HG02943 (cell line): Measurements from ENCODE around the gene ZNF544.
A peak's percentile ranks its signal among the peaks of the same experiment; 100 is the strongest.
"Not testable (repeated sequence)": the region's sequence is repeated elsewhere in the genome, so short reads cannot be mapped to it uniquely, and the experiment has no call there.

Experiments used
- ATAC-seq: cut with Tn5 transposase; IDR thresholded peaks from one replicate; pipeline ENCODE4 v1.9.1; 2021; ENCODE audit warnings: mild to moderate bottlenecking, low read depth, moderate library complexity; ENCODE audit not compliant: unreplicated experiment

ZNF544 gene

DNA sequence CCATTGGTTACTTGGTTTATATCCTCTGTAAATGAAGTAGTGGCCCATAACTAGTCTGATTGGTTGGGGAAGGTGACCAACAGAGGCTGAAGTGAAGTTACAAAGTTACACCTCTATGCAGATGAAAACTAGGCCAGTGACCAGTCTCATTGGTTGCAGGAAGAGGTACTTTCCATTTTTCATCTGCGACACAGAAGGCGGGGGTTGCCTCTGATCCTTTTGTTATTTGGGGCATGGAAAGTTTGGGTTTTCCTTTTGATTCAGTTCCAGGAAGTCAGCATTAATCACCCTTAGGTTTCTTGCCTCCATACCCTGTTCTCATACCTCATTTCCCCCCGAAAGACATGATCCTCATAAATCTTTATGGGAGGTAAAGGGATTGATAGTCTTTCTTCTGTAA lies 20.2 kb downstream of the ZNF544 start:
- ATAC-seq: no peak

DNA sequence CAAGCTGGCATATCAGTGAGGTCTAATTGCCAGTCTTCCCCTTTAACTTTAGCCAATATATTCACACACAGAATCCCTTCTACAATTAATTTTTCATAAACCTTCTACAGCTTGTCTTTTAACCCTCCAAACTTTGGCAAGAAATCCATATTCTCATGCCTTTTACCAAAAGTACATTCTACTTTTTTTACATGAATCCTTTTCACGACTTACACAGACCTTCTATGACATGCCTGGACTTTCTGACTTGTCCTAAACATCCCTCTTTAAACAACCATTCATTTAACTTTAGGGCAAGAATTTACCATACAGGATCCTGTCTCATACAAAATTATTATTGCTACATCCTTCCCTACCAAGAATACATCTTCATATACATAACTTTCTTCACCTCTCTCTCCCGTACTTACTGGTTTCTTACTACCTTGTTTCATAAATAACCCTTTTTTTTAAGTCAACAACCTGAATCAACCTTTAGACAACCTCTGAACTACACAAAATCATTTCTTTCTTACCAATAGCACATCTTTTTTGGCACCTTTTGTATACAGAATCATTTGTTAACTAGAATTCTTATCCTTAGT lies 23.5 kb downstream of the ZNF544 start:
- no peak for ATAC-seq

DNA sequence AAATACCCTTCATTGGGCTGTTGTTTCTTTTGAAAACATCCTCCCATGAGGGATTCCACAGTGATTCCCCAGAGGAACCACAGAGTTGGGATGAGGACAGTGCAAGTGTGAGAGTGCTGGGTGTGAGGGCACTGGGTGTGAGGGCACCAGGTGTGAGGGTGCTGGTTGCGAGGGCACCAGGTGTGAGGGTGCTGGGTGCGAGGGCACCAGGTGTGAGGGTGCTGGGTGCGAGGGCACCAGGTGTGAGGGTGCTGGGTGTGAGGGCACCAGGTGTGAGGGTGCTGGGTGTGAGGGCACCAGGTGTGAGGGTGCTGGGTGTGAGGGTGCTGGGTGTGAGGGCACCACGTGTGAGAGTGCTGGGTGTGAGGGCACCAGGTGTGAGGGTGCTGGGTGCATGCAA lies 29.5 kb downstream of the ZNF544 start:
- ATAC-seq: not testable (repeated sequence)

DNA sequence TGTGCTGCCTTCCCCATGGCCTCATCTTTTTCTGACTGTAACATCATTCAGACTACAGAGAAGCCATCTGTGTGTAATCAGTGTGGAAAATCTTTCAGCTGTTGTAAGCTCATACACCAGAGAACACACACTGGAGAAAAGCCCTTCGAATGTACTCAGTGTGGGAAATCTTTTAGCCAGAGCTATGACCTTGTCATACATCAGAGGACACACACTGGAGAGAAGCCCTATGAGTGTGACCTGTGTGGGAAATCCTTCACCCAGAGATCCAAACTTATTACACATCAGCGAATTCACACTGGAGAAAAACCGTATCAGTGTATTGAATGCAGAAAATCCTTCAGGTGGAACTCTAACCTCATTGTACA lies 32.9 kb downstream of the ZNF544 start:
- ATAC-seq: no peak

DNA sequence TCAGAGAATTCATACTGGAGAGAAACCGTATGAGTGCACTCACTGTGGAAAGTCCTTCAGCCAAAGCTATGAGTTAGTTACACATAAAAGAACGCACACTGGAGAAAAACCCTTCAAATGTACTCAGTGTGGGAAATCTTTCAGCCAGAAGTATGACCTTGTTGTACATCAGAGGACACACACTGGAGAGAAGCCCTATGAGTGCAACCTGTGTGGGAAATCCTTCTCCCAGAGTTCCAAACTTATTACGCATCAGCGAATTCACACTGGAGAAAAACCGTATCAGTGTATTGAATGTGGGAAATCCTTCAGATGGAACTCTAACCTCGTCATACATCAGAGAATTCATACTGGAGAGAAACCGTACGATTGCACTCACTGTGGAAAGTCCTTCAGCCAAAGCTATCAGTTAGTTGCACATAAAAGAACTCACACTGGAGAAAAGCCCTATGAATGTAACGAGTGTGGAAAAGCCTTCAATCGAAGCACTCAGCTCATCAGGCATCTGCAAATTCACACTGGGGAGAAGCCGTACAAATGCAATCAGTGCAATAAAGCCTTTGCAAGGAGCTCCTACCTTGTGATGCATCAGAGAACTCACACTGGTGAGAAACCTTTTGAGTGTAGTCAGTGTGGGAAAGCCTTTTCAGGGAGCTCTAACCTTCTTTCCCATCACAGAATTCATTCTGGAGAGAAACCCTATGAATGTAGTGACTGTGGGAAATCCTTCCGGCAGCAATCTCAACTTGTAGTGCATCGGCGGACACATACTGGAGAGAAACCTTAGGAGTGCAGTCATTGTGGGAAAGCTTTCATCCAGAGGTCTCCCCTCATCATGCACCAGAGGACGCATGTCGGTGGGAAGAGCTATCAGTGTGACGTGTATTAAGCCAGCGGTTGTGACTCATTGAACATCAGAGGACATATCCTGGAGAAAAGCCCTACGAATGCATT lies 33.5 kb downstream of the ZNF544 start:
- ATAC-seq: no peak

DNA sequence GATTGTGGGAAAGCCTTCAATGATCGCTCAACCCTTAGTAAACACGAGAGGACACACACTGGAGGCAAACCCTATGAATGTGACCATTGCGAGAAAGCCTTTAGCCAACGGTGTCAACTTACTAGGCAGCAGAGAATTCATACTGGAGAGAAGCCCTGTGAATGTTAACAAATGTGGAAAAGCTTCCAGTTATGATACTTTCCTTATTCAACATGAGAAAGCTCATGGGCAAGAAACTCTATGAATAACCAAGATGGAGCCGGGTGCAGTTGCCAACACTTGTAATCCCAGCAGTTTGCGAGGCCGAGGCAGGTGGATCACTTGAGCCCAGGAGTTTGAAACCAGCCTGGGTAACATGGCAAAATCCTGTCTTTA lies 34.2 kb downstream of the ZNF544 start:
- ATAC-seq: no peak

DNA sequence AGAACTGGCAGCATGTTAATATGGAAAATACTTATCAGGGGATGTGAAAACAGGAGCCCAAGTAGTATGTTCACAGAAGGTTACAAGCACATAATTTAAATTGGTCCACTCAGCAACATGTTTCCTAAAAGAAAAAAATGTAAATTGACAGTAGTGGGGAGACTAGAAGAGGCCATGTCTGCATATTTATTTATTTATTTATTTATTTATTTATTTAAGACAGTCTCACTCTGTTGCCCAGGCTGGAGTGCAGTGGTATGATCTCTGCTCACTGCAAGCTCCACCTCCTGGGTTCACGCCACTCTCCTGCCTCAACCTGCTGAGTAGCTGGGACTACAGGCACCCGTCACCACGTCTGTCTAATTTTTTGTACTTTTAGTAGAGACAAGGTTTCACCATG lies 36.4 kb downstream of the ZNF544 start:
- no peak for ATAC-seq

DNA sequence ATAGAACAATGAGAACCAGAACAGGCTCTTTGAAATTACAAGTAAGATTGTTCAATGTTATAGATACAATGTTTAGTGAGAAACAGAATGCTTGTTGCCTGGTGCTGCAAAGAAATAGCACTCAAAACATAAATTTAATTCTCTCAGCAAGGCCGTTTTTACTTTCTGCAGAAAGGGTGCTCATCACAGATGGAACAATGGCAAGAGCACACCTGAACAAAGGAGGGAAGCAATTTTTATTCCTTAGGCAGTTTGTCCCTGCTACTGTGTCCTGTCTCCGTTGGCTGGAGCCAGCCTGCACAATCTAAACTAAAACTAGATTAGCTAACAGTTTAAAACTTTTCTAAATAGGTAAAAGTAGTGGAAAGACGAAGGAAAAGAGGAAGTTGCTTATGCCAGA lies 39.6 kb downstream of the ZNF544 start:
- no peak for ATAC-seq

DNA sequence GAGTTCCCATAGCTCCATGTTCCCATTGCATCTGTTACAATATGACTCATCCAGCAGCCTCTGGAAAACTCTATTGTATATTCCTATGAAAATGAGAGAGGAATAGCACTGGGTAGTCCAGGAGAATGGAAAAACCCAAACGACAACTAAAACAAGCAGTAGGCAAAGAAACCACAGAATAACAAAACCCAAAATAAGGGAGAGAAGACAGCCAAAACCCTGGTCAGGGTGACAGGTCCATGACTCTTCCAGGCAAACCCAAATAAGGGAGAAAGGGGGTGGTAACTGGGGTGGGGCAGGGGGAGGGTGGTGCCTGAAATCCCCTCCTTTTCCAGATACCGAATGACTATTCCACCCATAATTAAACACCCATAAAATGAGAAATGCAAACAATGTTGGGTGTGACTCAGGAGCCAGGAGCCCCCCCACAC lies 46.1 kb downstream of the ZNF544 start:
- ATAC-seq: no peak

DNA sequence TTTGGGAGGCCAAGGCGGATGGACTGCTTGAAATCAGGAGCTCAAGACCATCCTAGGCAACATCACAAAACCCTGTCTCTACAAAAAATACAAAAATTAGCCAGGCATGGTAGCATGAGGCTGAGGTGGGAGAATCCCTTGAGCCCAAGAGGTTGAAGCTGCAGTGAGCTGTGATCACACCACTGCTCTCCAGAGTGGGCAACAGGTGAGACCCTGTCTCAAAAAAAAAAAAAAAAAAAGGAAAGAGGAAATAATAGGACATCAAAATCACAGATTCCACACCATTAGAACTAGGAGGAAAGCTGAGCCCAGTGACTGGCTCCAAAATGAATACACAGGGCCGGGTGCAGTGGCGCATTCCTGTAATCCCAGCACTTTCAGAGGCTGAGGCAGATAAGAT lies 46.9 kb downstream of the ZNF544 start:
- no peak for ATAC-seq

DNA sequence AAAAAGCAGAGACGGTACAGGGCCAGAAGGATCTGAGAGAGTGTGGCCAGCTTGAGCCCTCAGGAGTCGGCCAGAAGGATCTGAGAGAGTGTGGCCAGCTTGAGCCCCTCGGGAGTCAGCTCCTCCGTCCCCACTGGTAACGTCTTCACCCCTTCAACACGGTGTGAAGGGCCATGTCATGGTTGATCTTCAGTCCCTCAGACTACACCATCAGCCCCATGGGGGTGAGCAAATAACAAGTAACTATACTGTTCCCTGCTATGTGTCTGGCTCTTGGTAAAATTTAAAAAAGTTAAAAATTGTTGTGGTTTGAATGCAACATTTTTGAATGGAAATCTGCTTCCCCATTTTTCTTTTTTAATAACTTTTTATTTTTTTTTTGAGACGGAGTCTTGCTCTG lies 48.5 kb downstream of the ZNF544 start:
- ATAC-seq: no peak

DNA sequence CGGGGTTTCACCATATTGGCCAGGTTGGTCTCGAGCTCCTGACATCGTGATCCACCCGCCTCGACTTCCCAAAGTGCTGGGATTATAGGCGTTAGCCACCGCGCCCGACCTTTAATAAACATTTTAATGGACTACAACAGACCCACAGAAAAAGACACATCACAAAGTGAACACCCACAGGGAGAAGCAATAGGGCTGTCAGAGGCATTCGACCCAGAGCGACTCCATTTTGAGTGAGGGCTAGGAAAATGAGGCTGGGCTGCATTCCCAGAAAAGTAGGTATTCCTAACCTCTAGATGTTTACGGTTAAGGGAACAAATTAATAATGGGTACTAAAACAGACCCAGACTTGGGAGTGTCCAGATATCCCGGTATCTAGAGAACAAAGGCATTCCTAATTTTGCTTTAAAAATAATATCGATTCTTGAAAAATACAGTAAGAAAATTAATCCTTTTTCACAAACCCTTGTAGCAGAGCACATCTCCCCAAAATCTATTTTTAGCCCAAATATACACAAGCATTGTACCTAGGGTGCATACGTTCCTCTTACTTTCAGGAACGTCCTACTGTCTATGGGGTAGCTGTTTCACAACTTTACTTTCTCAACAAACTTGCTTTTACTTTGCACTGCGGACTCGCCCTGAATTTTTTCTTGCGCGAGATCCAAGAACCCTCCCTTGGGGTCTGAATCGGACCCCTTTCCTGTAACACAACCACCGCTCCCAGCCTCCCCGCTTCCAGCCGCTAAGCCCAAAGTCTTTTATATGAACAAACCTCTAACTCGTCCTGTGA lies 49.2 kb downstream of the ZNF544 start:
- ATAC-seq: no peak

DNA sequence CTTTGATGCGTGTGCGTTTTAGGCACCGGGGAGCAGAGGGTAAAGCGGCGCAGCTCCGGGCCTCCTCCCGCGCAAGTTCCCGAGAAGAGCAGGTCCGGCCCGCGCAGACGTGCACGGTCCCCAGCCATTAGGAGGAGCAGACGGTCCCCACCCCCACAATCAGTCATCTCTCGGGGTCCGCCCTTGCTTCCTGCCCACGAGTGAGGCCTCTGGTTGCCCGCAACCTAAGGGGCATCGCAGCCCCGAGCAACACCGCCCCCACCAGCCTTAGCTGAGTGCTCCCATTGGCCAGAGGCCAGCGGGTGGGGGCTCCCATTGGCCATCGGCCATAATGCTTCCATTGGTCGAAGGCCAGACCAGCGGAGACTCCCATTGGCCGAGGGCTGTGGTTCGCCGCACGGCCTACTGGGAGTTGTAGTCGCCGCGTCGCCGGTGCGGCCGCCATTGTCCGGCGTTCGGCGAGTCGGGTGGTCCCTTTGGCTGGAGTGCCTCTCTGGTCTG lies 49.9 kb downstream of the ZNF544 start, which contains the start of gene ZNF8:
Gene ZNF8 (plus strand): TSS at position 415 of the 501 bp plus-strand sequence. CDS start 127 bp downstream, outside the sequence.
- peak; percentile 90 for ATAC-seq

DNA sequence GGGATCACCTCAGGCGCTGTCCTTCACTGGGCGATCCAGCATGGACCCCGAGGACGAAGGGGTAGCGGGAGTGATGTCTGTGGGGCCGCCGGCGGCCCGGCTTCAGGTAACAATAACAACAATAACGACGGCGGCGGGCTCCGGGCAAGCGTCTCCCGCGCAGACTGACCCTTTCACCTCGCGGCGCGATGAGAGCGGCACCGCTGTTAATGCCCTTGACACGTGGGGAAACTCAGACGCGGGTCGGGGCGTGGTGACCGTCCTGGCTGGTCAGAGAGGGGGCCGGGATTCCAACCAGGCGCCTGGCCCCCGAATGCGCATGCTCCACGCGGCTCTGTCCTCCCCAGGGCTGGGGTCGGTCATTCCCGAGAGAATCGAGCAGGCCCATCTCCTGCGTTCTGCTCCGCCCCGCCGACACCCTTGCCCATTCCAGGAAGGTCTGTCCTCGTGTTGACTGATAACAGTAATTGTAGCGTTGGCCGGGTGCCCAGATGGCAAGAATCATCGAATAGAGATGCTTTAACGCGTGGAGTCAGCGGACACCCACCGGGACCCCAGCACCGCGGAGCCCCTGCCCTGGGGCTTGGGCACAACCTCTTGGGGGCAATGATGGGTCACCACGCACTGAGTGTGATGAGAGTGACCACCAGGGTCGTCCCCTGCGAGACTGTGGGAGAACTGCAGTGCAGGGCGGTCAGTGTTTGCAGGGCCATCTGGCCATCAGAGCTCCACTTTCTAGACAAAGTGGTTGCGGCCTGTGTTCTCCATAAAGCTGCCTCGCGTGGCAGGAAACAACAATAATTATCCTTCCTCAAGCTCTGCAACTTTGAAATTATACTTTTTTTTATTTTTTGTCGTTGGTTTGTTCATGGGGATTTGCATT lies 50.6 kb downstream of the ZNF544 start:
- ATAC-seq: peak; percentile 33

DNA sequence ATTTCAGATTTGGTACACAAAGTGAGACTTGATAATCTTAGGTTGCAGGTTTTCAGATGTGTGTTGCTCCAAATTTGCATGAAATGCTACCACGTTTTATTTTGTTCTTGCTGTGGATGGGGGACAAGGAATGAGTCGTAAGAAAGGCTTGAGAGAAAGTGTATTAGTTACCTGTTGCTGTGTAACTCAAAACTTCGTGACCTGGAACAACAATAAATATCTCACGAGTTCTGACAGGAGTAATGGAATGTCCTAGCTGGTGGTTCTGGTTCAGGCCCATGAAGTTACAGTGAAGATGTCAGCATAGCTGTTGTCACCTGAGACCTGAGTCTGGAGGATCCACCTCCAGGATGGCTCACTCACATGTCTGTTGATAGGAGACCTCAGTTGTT lies 51.2 kb downstream of the ZNF544 start:
- no peak for ATAC-seq

DNA sequence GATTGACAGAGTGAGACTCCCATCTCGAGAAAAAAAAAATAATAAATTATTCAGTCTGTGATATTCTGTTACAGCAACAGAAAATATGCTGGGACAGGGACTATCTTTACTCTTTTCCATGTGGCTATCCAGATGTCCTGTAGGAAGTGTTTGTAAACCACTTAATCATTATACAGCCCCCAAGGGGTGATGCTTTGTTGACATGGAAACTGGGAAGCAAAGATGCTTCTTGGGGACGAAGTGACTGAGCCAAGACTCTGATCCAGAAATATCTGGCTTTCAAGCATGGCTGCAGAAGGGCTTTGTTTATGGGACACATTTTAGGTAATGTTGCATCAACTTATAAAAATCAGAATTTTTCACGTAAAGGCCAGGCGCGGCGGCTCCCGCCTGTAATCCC lies 55.5 kb downstream of the ZNF544 start:
- no peak for ATAC-seq

DNA sequence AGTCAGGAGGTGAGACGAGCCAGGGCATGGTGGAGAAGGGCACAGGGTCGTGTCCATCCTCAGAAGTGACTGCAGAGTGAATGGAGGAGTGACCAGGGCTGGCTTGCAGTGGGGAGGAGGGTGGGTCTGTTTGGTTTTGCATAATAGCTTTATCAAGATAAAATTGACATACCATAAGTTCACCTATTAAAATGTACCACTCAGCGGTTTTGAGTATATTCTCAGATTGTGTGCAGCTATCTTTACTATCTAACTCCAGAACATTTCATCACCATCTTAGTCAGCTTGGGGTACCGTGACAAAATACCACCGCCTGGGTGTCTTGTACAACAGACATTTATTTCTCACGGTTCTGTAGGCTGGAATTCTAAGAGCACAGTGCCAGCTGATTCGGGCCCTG lies 63.2 kb downstream of the ZNF544 start:
- no peak for ATAC-seq

DNA sequence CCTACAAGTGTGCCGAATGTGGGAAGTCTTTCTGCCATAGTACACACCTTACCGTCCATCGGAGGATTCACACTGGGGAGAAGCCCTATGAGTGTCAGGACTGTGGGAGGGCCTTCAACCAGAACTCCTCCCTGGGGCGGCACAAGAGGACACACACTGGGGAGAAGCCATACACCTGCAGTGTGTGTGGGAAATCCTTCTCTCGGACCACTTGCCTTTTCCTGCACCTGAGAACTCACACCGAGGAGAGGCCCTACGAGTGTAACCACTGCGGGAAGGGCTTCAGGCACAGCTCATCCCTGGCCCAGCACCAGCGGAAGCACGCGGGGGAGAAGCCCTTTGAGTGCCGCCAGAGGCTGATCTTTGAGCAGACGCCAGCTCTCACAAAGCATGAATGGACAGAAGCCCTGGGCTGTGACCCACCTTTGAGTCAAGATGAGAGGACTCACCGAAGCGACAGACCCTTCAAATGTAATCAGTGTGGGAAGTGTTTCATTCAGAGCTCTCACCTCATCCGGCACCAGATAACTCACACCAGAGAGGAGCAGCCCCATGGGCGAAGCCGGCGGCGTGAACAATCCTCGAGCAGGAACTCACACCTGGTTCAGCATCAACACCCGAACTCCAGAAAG lies 66.1 kb downstream of the ZNF544 start:
- ATAC-seq: no peak

DNA sequence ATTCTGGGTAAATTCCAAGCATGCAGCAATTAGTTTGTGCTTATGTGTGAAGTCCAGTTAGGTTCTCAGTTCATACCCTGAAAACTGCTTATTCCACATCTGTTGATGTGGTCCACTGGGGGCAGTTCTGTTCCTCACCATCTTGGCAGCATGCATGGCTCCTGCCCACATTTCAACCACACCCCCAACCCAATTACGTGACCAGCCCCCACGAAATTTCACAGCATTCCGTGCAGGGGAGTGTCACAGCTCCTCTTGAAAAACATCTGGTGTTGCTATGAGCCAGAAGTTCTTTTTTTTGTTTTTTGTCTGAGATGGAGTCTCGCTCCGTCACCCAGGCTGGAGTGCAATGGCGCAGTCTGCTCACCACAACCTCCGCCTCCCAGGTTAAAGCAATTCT lies 67.4 kb downstream of the ZNF544 start:
- ATAC-seq: no peak

DNA sequence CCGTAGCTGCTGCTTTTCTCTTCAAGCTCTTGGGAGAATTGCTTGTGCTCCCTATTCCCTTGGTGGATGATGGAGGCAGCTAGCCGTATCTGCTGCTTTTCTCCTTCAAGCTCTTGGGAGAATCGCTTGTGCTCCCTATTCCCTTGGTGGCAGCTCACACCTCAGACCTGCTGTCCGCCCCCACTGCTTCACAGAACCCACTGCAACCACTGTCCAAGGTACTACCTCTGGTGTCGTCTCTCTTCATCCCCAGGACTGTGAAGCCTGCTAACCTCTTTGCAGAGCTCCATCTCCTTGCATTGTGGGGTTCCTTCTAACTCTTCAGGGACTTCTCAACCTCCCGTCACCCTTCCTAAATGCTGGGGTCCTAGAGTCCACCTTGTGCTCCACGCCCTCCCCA lies 71.9 kb downstream of the ZNF544 start:
- no peak for ATAC-seq
